Suprapubic skin (tissue), 4 donors: Measurements from ENCODE around the gene FAM131C.
"Not testable (repeated sequence)": the region's sequence is repeated elsewhere in the genome, so short reads cannot be mapped to it uniquely, and the experiment has no call there.

Experiments
- EP300 ChIP-seq: sonication (generic); formaldehyde crosslinking; IDR thresholded peaks from one replicate; pipeline ENCODE4 v1.6.1; 2017; ENCODE audit warnings: antibody characterized with exemption
- POLR2A ChIP-seq, 2 donors: fragments of 450-650 bp; IDR thresholded peaks; one replicate each; pipeline ENCODE4 v1.6.1; 2017; ENCODE audit warnings: antibody characterized with exemption in 2 of 2, mild to moderate bottlenecking in 2 of 2, moderate library complexity in 2 of 2
- POLR2AphosphoS5 ChIP-seq, 3 donors: sonication (generic); formaldehyde crosslinking; IDR thresholded peaks; one replicate each; pipeline ENCODE4 v1.6.1; 2017; ENCODE audit warnings: antibody characterized with exemption in 3 of 3
- TF ChIP-seq, protein P1 (sequence below), 2 donors: fragments of 200-600 bp in 1 of 2; fragments of 450-650 bp in 1 of 2; sonication (generic) in 1 of 2; IDR thresholded peaks; one replicate each; pipeline ENCODE4 v1.5.1; 2016 to 2019; ENCODE audit warnings: antibody characterized with exemption in 2 of 2, mild to moderate bottlenecking in 1 of 2, moderate library complexity in 1 of 2

DNA sequence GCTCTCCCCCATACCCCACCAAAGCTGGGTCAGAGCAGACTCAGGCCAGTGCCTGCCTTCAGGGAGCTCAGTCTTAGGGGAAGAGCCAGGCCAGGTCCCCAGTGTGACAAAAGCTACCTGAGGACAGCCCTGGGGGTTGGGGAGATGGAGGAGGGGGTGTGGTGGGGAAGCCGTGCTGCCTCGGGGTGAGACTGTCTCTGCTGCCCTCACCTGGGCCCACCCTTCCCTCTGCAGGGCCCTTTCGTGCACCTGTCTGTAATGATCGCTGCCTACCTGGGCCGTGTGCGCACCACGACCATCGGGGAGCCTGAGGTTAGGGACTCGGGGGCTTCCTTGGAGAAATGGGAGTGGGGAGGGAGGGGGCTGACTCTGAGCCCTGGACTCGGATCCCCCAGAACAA is 47.1 kb downstream of the FAM131C start:
- TF ChIP-seq, protein P1, sequence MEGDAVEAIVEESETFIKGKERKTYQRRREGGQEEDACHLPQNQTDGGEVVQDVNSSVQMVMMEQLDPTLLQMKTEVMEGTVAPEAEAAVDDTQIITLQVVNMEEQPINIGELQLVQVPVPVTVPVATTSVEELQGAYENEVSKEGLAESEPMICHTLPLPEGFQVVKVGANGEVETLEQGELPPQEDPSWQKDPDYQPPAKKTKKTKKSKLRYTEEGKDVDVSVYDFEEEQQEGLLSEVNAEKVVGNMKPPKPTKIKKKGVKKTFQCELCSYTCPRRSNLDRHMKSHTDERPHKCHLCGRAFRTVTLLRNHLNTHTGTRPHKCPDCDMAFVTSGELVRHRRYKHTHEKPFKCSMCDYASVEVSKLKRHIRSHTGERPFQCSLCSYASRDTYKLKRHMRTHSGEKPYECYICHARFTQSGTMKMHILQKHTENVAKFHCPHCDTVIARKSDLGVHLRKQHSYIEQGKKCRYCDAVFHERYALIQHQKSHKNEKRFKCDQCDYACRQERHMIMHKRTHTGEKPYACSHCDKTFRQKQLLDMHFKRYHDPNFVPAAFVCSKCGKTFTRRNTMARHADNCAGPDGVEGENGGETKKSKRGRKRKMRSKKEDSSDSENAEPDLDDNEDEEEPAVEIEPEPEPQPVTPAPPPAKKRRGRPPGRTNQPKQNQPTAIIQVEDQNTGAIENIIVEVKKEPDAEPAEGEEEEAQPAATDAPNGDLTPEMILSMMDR (IDR thresholded peaks at IDR 0.05), result not testable (repeated sequence)
- TF ChIP-seq POLR2A (IDR thresholded peaks at IDR 0.05); EP300; POLR2AphosphoS5 (IDR thresholded peaks at IDR 0.05): not testable (repeated sequence)
